Muscle layer of colon (tissue), 2 donors: ENCODE results near the gene AREG.

Experiments used
- H3K27ac ChIP-seq: one replicate; pipeline ENCODE4 v1.7.0; 2013; ENCODE audit warnings: low read depth, mild to moderate bottlenecking, low read length, moderate library complexity
- H3K27me3 ChIP-seq, 2 donors: one replicate each; pipeline ENCODE4 v1.7.0; 2013; ENCODE audit warnings: low read length in 2 of 2, mild to moderate bottlenecking in 2 of 2; ENCODE audit not compliant: insufficient read depth in 2 of 2, control insufficient read depth in 1 of 2
- H3K36me3 ChIP-seq: one replicate; pipeline ENCODE4 v1.7.0; 2013; ENCODE audit warnings: mild to moderate bottlenecking, low read length; ENCODE audit not compliant: insufficient read depth
- H3K4me1 ChIP-seq: one replicate; pipeline ENCODE4 v1.7.0; 2013; ENCODE audit warnings: mild to moderate bottlenecking, low read length; ENCODE audit not compliant: insufficient read depth
- H3K4me3 ChIP-seq, 2 donors: one replicate each; pipeline ENCODE4 v1.7.0; 2013; ENCODE audit warnings: low read length in 2 of 2, low read depth in 1 of 2, mild to moderate bottlenecking in 1 of 2, moderate library complexity in 1 of 2
- H3K9ac ChIP-seq: one replicate; pipeline ENCODE4 v1.7.0; 2013; ENCODE audit warnings: low read length
- H3K9me3 ChIP-seq: one replicate; pipeline ENCODE4 v1.7.0; 2013; ENCODE audit warnings: mild to moderate bottlenecking, low read length
- donor health status: abdominal sarcoma.
- donor health status: Adenocarcinoma of cecum.

Gene AREG

GRCh38 chr4:74453037-74453635 lies 8.2 kb downstream of the AREG start:
- no peaks in the 10 kb centered on the region for H3K27me3 ChIP-seq
- no peak overlapping the region for H3K4me3 ChIP-seq
- H3K36me3 ChIP-seq: no peaks in the 10 kb centered on the region
- H3K27ac ChIP-seq: no peak overlapping the region
- H3K9ac ChIP-seq: no peak overlapping the region
- H3K4me1 ChIP-seq: no peaks in the 10 kb centered on the region
- H3K9me3 ChIP-seq: no peaks in the 10 kb centered on the region

- no peaks in the 10 kb centered on the region for H3K36me3 ChIP-seq
- H3K27me3 ChIP-seq: no peaks in the 10 kb centered on the region
- H3K27ac ChIP-seq: no peak overlapping the region
- H3K4me1 ChIP-seq: no peaks in the 10 kb centered on the region
- H3K9me3 ChIP-seq: no peaks in the 10 kb centered on the region
- H3K9ac ChIP-seq: no peak overlapping the region
- no peak overlapping the region for H3K4me3 ChIP-seq
Observed at GRCh38 chr4:74453829-74454742, 9.2 kb downstream of the AREG start.

DNA sequence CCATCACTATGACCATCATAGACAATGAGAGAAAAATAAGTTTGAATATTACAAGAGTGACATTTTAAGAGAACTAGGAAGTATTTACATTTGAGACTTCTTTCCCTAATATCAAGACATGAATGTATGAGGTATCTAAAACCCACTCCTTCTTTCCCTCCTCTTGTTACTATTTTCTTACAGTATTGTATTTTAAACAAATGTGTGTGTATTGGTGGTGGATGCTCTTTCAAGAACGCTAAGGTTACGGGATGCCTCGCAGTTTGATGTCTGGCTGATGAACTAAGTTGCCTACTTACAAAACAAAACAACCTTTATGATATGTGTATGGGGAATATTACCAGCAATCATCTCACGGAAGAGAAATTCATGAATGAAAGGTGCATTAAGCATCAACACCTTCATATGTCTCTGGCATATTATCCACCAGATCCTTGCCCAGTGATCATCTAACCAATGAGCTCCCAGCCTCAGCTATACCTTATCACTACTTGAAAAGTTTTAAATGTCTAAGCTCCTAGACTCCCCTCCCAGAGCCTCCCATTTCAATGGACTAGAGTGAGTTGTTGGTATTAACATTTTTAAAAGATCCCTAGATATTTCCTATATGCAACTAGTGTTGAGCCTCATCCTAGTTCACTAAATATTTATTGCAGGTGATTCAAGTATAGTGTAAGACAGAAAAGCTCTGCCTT lies 10.6 kb downstream of the AREG start:
- no peaks in the 10 kb centered on the region for H3K36me3 ChIP-seq
- H3K4me3 ChIP-seq: no peak overlapping the region
- H3K9ac ChIP-seq: no peak overlapping the region
- H3K9me3 ChIP-seq: no peaks in the 10 kb centered on the region
- H3K27me3 ChIP-seq: no peaks in the 10 kb centered on the region
- no peaks in the 10 kb centered on the region for H3K4me1 ChIP-seq
- no peak overlapping the region for H3K27ac ChIP-seq

DNA sequence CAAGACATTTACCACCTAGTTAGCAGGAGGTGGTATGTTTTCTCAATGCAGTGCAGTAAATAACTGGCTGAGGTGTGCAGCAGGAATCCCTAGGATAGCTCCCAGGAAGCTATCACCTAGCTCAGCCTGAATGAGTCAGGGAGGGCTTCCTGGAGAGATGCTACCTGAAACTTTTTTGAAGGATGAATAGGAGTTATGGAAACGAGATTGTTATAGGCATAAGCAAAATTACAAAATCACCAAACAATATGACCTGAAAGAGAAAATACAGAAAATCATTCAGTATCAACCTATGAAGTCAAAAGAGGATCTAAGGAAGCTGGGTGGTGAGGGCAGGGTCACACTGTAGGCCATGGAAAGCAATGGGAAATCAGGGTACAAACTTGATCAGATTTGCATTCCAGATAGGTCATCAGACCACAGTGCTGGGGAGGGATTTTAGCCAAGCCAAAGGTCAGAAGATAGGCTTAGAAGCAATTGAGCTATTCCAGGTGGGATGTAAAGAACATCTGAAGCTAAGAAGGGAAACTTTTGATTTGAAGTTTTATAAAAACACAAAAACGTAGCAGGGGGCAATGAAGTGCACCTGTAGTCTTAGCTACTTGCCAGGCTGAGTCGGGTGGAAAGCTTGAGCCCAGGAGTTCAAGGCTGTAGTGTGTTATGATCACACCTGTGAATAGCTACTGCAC lies 11.3 kb downstream of the AREG start:
- H3K4me3 ChIP-seq: no peak overlapping the region
- H3K9me3 ChIP-seq: no peaks in the 10 kb centered on the region
- no peaks in the 10 kb centered on the region for H3K27me3 ChIP-seq
- H3K36me3 ChIP-seq: no peaks in the 10 kb centered on the region
- no peaks in the 10 kb centered on the region for H3K4me1 ChIP-seq
- H3K27ac ChIP-seq: no peak overlapping the region
- H3K9ac ChIP-seq: no peak overlapping the region

- Histone ChIP-seq H3K27me3 (no peaks in the 10 kb centered on the region), H3K27ac (no peak overlapping the region), H3K36me3 (no peaks in the 10 kb centered on the region), H3K9ac (no peak overlapping the region), H3K9me3 (no peaks in the 10 kb centered on the region), H3K4me3 (no peak overlapping the region), H3K4me1 (no peaks in the 10 kb centered on the region)
Observed at GRCh38 chr4:74456849-74457395, 12.0 kb downstream of the AREG start.

GRCh38 chr4:74460833-74461232 lies 15.9 kb downstream of the AREG start:
- H3K9me3 ChIP-seq: no peaks in the 10 kb centered on the region
- no peaks in the 10 kb centered on the region for H3K36me3 ChIP-seq
- no peak overlapping the region for H3K4me3 ChIP-seq
- H3K27ac ChIP-seq: no peak overlapping the region
- H3K4me1 ChIP-seq: no peaks in the 10 kb centered on the region
- no peaks in the 10 kb centered on the region for H3K27me3 ChIP-seq
- no peak overlapping the region for H3K9ac ChIP-seq

GRCh38 chr4:74463123-74463522 lies 18.2 kb downstream of the AREG start:
- H3K36me3 ChIP-seq: no peaks in the 10 kb centered on the region
- no peak overlapping the region for H3K9ac ChIP-seq
- H3K4me3 ChIP-seq: no peak overlapping the region
- H3K9me3 ChIP-seq: no peaks in the 10 kb centered on the region
- no peaks in the 10 kb centered on the region for H3K4me1 ChIP-seq
- no peaks in the 10 kb centered on the region for H3K27me3 ChIP-seq
- H3K27ac ChIP-seq: no peak overlapping the region

GRCh38 chr4:74464291-74464690 lies 19.4 kb downstream of the AREG start:
- Histone ChIP-seq H3K4me1 (no peaks in the 10 kb centered on the region), H3K4me3 (no peak overlapping the region), H3K9ac (no peak overlapping the region), H3K36me3 (no peaks in the 10 kb centered on the region), H3K27me3 (no peaks in the 10 kb centered on the region), H3K9me3 (no peaks in the 10 kb centered on the region), H3K27ac (no peak overlapping the region)

- Histone ChIP-seq H3K4me1 (no peaks in the 10 kb centered on the region), H3K27ac (no peak overlapping the region), H3K4me3 (no peak overlapping the region), H3K36me3 (no peaks in the 10 kb centered on the region), H3K9ac (no peak overlapping the region), H3K9me3 (no peaks in the 10 kb centered on the region), H3K27me3 (no peaks in the 10 kb centered on the region)
Observed at GRCh38 chr4:74466242-74466641, 21.3 kb downstream of the AREG start.

DNA sequence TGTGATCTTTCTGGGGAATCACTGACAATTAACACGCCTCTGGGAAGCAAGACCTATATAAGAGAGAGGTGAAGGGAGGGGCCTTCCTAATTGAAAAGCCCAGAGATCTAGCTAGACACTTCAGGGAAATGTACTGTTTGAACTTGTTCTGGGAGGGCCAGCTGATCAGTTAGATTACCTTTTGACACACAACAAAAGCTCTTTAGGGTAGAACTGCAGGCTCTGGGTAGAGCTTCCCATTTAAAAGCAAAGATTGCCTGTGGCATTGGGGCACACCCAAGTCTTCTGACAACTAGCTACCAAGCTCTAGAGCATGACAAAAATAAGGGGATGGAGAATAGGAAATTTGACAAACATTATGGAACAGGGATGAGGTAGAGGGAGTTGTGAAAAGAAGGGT lies 26.3 kb downstream of the AREG start:
- Histone ChIP-seq H3K4me1 (peaks cover 7% of the 10 kb centered on the region), H3K9ac (no peak overlapping the region), H3K36me3 (no peaks in the 10 kb centered on the region), H3K27ac (no peak overlapping the region), H3K9me3 (no peaks in the 10 kb centered on the region), H3K4me3 (no peak overlapping the region), H3K27me3 (no peaks in the 10 kb centered on the region)
